IMR-90 (cell line): ENCODE results near the gene RNF130. TPM values are rescaled to one million over a fixed set of nuclear protein-coding genes. Genes with fewer than 3 reads are reported as not detected.

Source experiments
- ATAC-seq: fragments of 200-7000 bp; cut with Tn5 transposase; 2 replicates; pipeline ENCODE4 v1.9.1; 2020; ENCODE audit warnings: low read depth, mild to moderate bottlenecking, moderate library complexity
- BruUV-seq: library from RNA; stranded (reverse); fragments of 400-500 nt; replicated peaks from 2 replicates; lab custom pipeline; 2021; lab: Mats Ljungman, UMichigan
- CTCF ChIA-PET: fragments of 300-600 bp; formaldehyde crosslinking; extraction: SDS; loops from one replicate; lab custom pipeline; 2021; ENCODE audit warnings: antibody characterized with exemption; lab: Yijun Ruan, JAX
- POLR2A ChIA-PET: fragments of 300-600 bp; sonication (Branson Sonifier 250); formaldehyde crosslinking; loops from one replicate; lab custom pipeline; 2022; ENCODE audit warnings: antibody characterized with exemption; ENCODE audit not compliant: unreplicated experiment; lab: Charles Lee
- DNase-seq: peaks from one replicate; pipeline ENCODE4 v3.0.0; 2013
- H2AFZ ChIP-seq: replicated peaks from 2 replicates; pipeline ENCODE3; 2013; ENCODE audit warnings: low read length, mild to moderate bottlenecking; ENCODE audit not compliant: poor library complexity
- H2AK5ac ChIP-seq: 2 replicates; pipeline ENCODE4 v1.6.1; 2013; ENCODE audit warnings: low read depth, low read length, inconsistent platforms
- H2AK9ac ChIP-seq: replicated peaks from 2 replicates; pipeline ENCODE3; 2013; ENCODE audit warnings: mild to moderate bottlenecking, low read depth, low read length, moderate library complexity; ENCODE audit not compliant: poor library complexity
- H2BK120ac ChIP-seq: 2 replicates; pipeline ENCODE4 v1.6.1; 2013; ENCODE audit warnings: low read depth, low read length, inconsistent platforms
- H2BK15ac ChIP-seq: 3 replicates; pipeline ENCODE4 v1.6.1; 2013; ENCODE audit warnings: low read depth, low read length, inconsistent platforms
- H2BK20ac ChIP-seq: 2 replicates; pipeline ENCODE4 v1.6.1; 2013; ENCODE audit warnings: low read depth, mild to moderate bottlenecking, inconsistent platforms, low read length, moderate library complexity
- H2BK5ac ChIP-seq: 2 replicates; pipeline ENCODE4 v1.6.1; 2013; ENCODE audit warnings: mild to moderate bottlenecking, low read depth, low read length, inconsistent platforms; ENCODE audit not compliant: poor library complexity, severe bottlenecking
- H3K14ac ChIP-seq: replicated peaks from 2 replicates; pipeline ENCODE4 v1.6.1; 2013; ENCODE audit warnings: low read depth, low read length, inconsistent platforms
- H3K18ac ChIP-seq: 2 replicates; pipeline ENCODE4 v1.6.1; 2013; ENCODE audit warnings: low read depth, low read length, control low read depth
- H3K23ac ChIP-seq: 2 replicates; pipeline ENCODE4 v1.6.1; 2013; ENCODE audit warnings: low read depth, low read length, inconsistent platforms
- H3K27ac ChIP-seq: 2 replicates; pipeline ENCODE4 v1.5.1; 2013; ENCODE audit warnings: mild to moderate bottlenecking, control low read depth, low read length; ENCODE audit not compliant: insufficient read depth
- H3K27me3 ChIP-seq: 2 replicates; pipeline ENCODE4 v1.6.1; 2013; ENCODE audit warnings: low read length; ENCODE audit not compliant: control insufficient read depth, insufficient read depth
- H3K36me3 ChIP-seq: 2 replicates; pipeline ENCODE4 v1.6.1; 2013; ENCODE audit warnings: low read length, mixed read lengths; ENCODE audit not compliant: control insufficient read depth, insufficient read depth
- H3K4ac ChIP-seq: 2 replicates; pipeline ENCODE4 v1.6.1; 2013; ENCODE audit warnings: low read depth, low read length, inconsistent platforms
- H3K4me1 ChIP-seq: 2 replicates; pipeline ENCODE4 v1.6.1; 2013; ENCODE audit warnings: low read length, mixed read lengths; ENCODE audit not compliant: control insufficient read depth, insufficient read depth
- H3K4me2 ChIP-seq: 2 replicates; pipeline ENCODE4 v1.6.1; 2013; ENCODE audit warnings: low read depth, mild to moderate bottlenecking, control low read depth, low read length, moderate library complexity
- H3K4me3 ChIP-seq: 2 replicates; pipeline ENCODE4 v1.5.1; 2013; ENCODE audit warnings: low read depth, mild to moderate bottlenecking, control low read depth, low read length, moderate library complexity; ENCODE audit not compliant: insufficient read depth
- H3K56ac ChIP-seq: 2 replicates; pipeline ENCODE4 v1.6.1; 2013; ENCODE audit warnings: low read length, inconsistent platforms; ENCODE audit not compliant: insufficient read depth; ENCODE audit errors: extremely low read depth
- H3K79me1 ChIP-seq, 2 experiments: 2 replicates each; pipeline ENCODE4 v1.6.1; 2013; ENCODE audit warnings: low read length in 2 of 2, inconsistent platforms in 1 of 2, low read depth in 1 of 2
- H3K9ac ChIP-seq: 2 replicates; pipeline ENCODE4 v1.6.1; 2013; ENCODE audit warnings: low read depth, low read length, control low read depth
- H3K9me1 ChIP-seq: 2 replicates; pipeline ENCODE4 v1.6.1; 2013; ENCODE audit warnings: low read length, inconsistent platforms; ENCODE audit not compliant: insufficient read depth
- H3K9me3 ChIP-seq: 2 replicates; pipeline ENCODE4 v1.6.1; 2013; ENCODE audit warnings: low read length; ENCODE audit not compliant: control insufficient read depth, insufficient read depth
- H4K20me1 ChIP-seq: 2 replicates; pipeline ENCODE4 v1.6.1; 2013; ENCODE audit warnings: low read length, inconsistent platforms; ENCODE audit not compliant: insufficient read depth
- H4K5ac ChIP-seq: 2 replicates; pipeline ENCODE4 v1.6.1; 2013; ENCODE audit warnings: mild to moderate bottlenecking, low read depth, low read length, control low read depth
- H4K8ac ChIP-seq, 2 experiments: 2 replicates each; pipeline ENCODE4 v1.6.1; 2013; ENCODE audit warnings: low read depth in 2 of 2, low read length in 2 of 2, control low read depth in 1 of 2, inconsistent platforms in 1 of 2
- H4K91ac ChIP-seq: 2 replicates; pipeline ENCODE4 v1.6.1; 2013; ENCODE audit warnings: low read depth, low read length, inconsistent platforms; ENCODE audit not compliant: insufficient read depth
- BHLHE40 ChIP-seq: fragments of 150-350 bp; IDR thresholded peaks from 2 replicates; pipeline ENCODE4 v1.6.1; 2016; ENCODE audit warnings: mild to moderate bottlenecking, low read depth, low read length
- FOS ChIP-seq: fragments of 150-350 bp; IDR thresholded peaks from 2 replicates; pipeline ENCODE4 v1.6.1; 2016; ENCODE audit warnings: low read depth, low read length
- MAFK ChIP-seq: IDR thresholded peaks from 2 replicates; pipeline ENCODE4 v1.6.1; 2012; ENCODE audit warnings: low read depth, low read length, improper control_type of control experiment
- MAZ ChIP-seq: IDR thresholded peaks from 2 replicates; pipeline ENCODE4 v1.6.1; 2012; ENCODE audit warnings: low read depth, mild to moderate bottlenecking, low read length, improper control_type of control experiment, moderate library complexity, borderline replicate concordance
- NFE2L2 ChIP-seq: fragments of 150-350 bp; IDR thresholded peaks from 2 replicates; pipeline ENCODE4 v1.6.1; 2016; ENCODE audit warnings: low read depth, mild to moderate bottlenecking, low read length
- RCOR1 ChIP-seq: IDR thresholded peaks from 2 replicates; pipeline ENCODE4 v1.6.1; 2012; ENCODE audit warnings: mild to moderate bottlenecking, low read length, improper control_type of control experiment; ENCODE audit not compliant: insufficient replicate concordance
- SMC3 ChIP-seq: fragments of 150-350 bp; IDR thresholded peaks from 2 replicates; pipeline ENCODE4 v1.6.1; 2016; ENCODE audit warnings: low read depth, mild to moderate bottlenecking, antibody characterized with exemption, low read length, moderate library complexity
- WGBS, 2 experiments: methylation state at CpG; one replicate each; pipeline versions ENCODE4 v1.1.5 to v1.1.7; 2013; ENCODE audit warnings: missing lambda C conversion rate in 2 of 2; ENCODE audit not compliant: insufficient read length in 1 of 2; ENCODE audit errors: extremely low coverage in 2 of 2; 5-methylcytosine and 5-hydroxymethylcytosine counted together
- dilution Hi-C: fragments of 300-500 bp; cut with HindIII; formaldehyde crosslinking; loops from one replicate; pipeline ENCODE4 v1.14.3; 2018; ENCODE audit warnings: low sequenced_read_pairs; ENCODE audit not compliant: unreplicated experiment
- in situ Hi-C: fragments of 300-500 bp; cut with MboI; formaldehyde crosslinking; loops from 3 replicates; pipeline ENCODE4 v1.14.3; 2019; ENCODE audit warnings: low sequenced_read_pairs, inconsistent platforms, mixed read lengths
- intact Hi-C: fragments of 100-400 bp; cut with micrococcal nuclease; formaldehyde crosslinking; loops from 2 replicates; pipeline ENCODE4 v1.10.0; 2022
- polyA plus RNA-seq, 3 experiments: library from polyadenylated mRNA; depleted of rRNA; stranded (reverse); fragments of >200 nt; gene quantifications; 2 replicates each; pipeline ENCODE4 v1.2.3, GENCODE V29; 2012; ENCODE audit warnings: low replicate concordance in 1 of 3
- total RNA-seq: library from RNA; depleted of rRNA; stranded (reverse); fragments of >200 nt; gene quantifications from 2 replicates; pipeline ENCODE4 v1.2.3, GENCODE V29; 2012
- TF ChIP-seq, protein P1 (sequence below): fragments of 150-350 bp; IDR thresholded peaks from 2 replicates; pipeline ENCODE4 v1.6.1; 2017; ENCODE audit warnings: mild to moderate bottlenecking, antibody characterized with exemption, low read length, low read depth

Gene RNF130
- total and polyA plus RNA-seq, 2 of the 4 experiments (the other 2 are of a cell fraction): 12.9 to 21.7 TPM

DNA sequence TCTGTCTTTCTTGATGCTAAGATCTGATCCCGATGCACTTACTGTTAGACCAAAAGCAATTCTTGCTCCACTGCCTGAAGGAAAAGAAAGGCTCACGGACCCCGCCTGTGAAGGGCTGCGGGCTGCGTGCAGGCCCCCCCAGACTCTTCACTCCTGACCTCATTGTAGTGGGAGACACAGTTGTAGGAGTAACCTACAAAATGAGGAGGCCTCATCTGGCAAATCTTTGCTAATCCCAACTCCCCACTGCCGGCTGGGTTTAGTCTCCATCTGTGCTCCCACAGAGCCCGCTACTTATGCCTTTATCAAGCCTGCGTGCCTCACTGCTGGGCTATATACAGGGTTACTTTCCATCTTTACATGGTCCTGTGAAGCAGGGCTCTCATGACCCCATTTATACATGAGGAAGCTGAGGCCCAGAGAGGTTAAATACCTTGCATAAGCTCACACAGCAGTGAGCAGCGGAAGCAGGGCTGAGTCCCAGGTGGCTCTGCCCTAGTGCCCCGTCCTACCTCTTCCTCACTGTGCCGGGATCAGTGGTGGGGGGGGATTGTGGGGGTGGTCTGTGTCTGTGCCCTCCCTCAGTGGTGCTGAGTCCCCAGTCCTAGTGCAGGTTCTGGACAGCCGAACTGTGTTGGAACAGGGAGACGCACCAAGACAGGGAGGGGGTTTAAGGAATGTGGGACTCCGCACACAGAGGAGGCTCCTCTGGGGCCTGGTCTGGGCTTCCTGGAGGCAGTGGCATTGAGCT lies 43.9 kb upstream of the RNF130 start:
- Histone ChIP-seq H2BK15ac (no peak overlapping the region), H4K20me1 (no peaks in the 10 kb centered on the region), H2AK5ac (no peak overlapping the region), H3K56ac (no peak overlapping the region), H2BK120ac (no peak overlapping the region), H2AFZ (no peak overlapping the region), H2AK9ac (no peak overlapping the region), H3K9me3 (no peaks in the 10 kb centered on the region), H3K27me3 (no peaks in the 10 kb centered on the region; the same call in 1 of the 2 replicates), H3K4me1 (no peaks in the 10 kb centered on the region), H4K5ac (no peak overlapping the region), H3K27ac (no peak overlapping the region), H3K9me1 (no peaks in the 10 kb centered on the region), H3K14ac (no peak overlapping the region), H2BK5ac (no peak overlapping the region), H3K23ac (no peak overlapping the region), H3K36me3 (no peaks in the 10 kb centered on the region), H3K9ac (no peak overlapping the region), H3K4ac (no peak overlapping the region), H3K79me1 (no peaks in the 10 kb centered on the region), H3K4me3 (no peak overlapping the region), H3K4me2 (no peak overlapping the region), H4K8ac (no peak overlapping the region), H2BK20ac (no peak overlapping the region), H3K18ac (no peak overlapping the region), H4K91ac (no peak overlapping the region)
- no peak for DNase-seq
- POLR2A ChIA-PET: no interaction called here
- intact Hi-C loops (no loop called here), in situ Hi-C loops (no loop called here), dilution Hi-C loops (no loop called here)
- ATAC-seq: no peak
- TF ChIP-seq, protein P1, sequence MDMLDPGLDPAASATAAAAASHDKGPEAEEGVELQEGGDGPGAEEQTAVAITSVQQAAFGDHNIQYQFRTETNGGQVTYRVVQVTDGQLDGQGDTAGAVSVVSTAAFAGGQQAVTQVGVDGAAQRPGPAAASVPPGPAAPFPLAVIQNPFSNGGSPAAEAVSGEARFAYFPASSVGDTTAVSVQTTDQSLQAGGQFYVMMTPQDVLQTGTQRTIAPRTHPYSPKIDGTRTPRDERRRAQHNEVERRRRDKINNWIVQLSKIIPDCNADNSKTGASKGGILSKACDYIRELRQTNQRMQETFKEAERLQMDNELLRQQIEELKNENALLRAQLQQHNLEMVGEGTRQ: no peak
- TF ChIP-seq MAZ (no peak), FOS (no peak), RCOR1 (no peak), NFE2L2 (no peak), MAFK (no peak), BHLHE40 (no peak), SMC3 (no peak)
- CTCF ChIA-PET: no interaction called here
- BruUV-seq: no TSS peak
- 80% methylated on average over 2 of the region's 14 CpGs; no CpG with 5 or more reads in 1 of the 2 experiments for WGBS, 2 experiments
